ENCODE results near the gene LMNTD1. TPM values are rescaled to one million over a fixed set of nuclear protein-coding genes. Genes with fewer than 3 reads are reported as not detected.
A peak's percentile ranks its signal among the peaks of the same experiment; 100 is the strongest.

LMNTD1 gene
- total and polyA plus RNA-seq, 9 of the 15 experiments (the other 6 are each of a cell fraction or from before 2014, with no cell fraction given) = not detected

DNA sequence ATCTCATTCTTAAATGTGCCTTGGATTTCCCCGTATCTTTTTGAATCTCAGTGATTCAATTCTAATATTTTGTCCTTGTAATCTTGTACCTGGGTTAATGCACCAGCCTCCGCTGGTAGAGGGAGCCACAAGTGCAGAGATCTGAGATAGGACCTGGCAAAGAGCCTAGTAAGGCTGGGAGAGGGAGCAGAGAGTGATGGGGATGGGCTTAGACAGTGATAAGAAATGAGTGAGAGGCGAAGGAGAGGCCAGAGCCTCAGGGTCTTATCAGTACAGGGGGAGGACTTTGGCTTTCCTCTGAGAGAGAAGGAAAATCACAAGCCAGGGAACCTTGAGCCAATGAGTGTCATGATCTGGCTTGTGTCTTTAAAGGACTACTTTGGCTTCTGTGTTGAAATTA is 30.5 kb upstream of the LMNTD1 start:
- POLR2A ChIA-PET = no interaction called here
- no peaks in the 10 kb centered on the region for H3K36me3 ChIP-seq (ENCODE audit: control insufficient read depth, insufficient read depth, low read length)
- BruUV-seq (replicated peaks) = no TSS peak
- DNase-seq (ENCODE audit: extremely low read depth in 1 of 4, low spot score in 3 of 4) (peak in 2 of 4 experiments; percentile 13 to 47), ATAC-seq (peak; percentile 77), FAIRE-seq (no peak)
- no peaks in the 10 kb centered on the region for H4K20me1 ChIP-seq (replicated peaks; ENCODE audit: control insufficient read depth, insufficient read depth, low read length)
- no peaks in the 10 kb centered on the region for H3K9me1 ChIP-seq (ENCODE audit: control insufficient read depth, insufficient read depth, low read length)
- intact Hi-C loops (cut with micrococcal nuclease) (no loop called here), in situ Hi-C loops (cut with MboI) (no loop called here)
- H3K27me3 ChIP-seq (ENCODE audit: control insufficient read depth in 2 of 2, insufficient read depth in 2 of 2, low read length in 2 of 2) = no peaks in the 10 kb centered on the region
- no peaks in the 10 kb centered on the region for H3K9me3 ChIP-seq (replicated peaks; ENCODE audit: control insufficient read depth, insufficient read depth, low read depth, low read length)
- no peak overlapping the region for H3K4me3 ChIP-seq
- H3K4me1 ChIP-seq (replicated peaks in 1 of 2; ENCODE audit: control insufficient read depth in 2 of 2, insufficient read depth in 2 of 2, low read length in 2 of 2) = no peaks in the 10 kb centered on the region
- WGBS (ENCODE audit: insufficient coverage, low coverage, missing lambda C conversion rate) = 0% methylated on average over 3 of the region's 3 CpGs
- H3K9ac ChIP-seq (ENCODE audit: insufficient read depth in 1 of 2, low read depth in 2 of 2, low read length in 2 of 2) = no peak overlapping the region
- no peaks in the 10 kb centered on the region for H3K79me2 ChIP-seq (ENCODE audit: control insufficient read depth, insufficient read depth, low read length)
- CTCF ChIA-PET (ENCODE audit: low intra/inter-chr PET ratio) = interaction anchor here (0.9 kb wide), 1 partner anchor 434 kb away, joined by 4 read pairs; no protein-coding TSS in a partner anchor
- no peak overlapping the region for H3K4me2 ChIP-seq (ENCODE audit: insufficient read depth, low read length)
- H2AFZ ChIP-seq (ENCODE audit: low read depth, low read length) = no peak overlapping the region
- H3K27ac ChIP-seq (ENCODE audit: extremely low read depth, low read depth, low read length) = no peak overlapping the region
- TF ChIP-seq ELF1 (tag; IDR thresholded peaks at IDR 0.05) (no peak), HMG20B (CRISPR knock-in tag; IDR thresholded peaks at IDR 0.05) (no peak), STAT5A (IDR thresholded peaks at IDR 0.05; ENCODE audit: borderline replicate concordance, low read length) (no peak), ATF1 (CRISPR knock-in tag; IDR thresholded peaks at IDR 0.05) (no peak), ATF1 (tag; IDR thresholded peaks at IDR 0.05) (no peak), NFE2 (IDR thresholded peaks at IDR 0.05; ENCODE audit: low read depth) (no peak), ELF4 (CRISPR knock-in tag; IDR thresholded peaks at IDR 0.05) (peak; percentile 16; the same call in 1 of the 2 replicates), DACH1 (IDR thresholded peaks at IDR 0.05; ENCODE audit: partially characterized antibody) (no peak), DPF2 (IDR thresholded peaks at IDR 0.05) (no peak), ZNF134 (CRISPR knock-in tag; conservative IDR thresholded peaks at IDR 0.05) (no peak)
- TF ChIP-seq, protein P1, sequence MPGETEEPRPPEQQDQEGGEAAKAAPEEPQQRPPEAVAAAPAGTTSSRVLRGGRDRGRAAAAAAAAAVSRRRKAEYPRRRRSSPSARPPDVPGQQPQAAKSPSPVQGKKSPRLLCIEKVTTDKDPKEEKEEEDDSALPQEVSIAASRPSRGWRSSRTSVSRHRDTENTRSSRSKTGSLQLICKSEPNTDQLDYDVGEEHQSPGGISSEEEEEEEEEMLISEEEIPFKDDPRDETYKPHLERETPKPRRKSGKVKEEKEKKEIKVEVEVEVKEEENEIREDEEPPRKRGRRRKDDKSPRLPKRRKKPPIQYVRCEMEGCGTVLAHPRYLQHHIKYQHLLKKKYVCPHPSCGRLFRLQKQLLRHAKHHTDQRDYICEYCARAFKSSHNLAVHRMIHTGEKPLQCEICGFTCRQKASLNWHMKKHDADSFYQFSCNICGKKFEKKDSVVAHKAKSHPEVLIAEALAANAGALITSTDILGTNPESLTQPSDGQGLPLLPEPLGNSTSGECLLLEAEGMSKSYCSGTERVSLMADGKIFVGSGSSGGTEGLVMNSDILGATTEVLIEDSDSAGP (CRISPR knock-in tag; IDR thresholded peaks at IDR 0.05) = no peak
- TF ChIP-seq, protein P2, sequence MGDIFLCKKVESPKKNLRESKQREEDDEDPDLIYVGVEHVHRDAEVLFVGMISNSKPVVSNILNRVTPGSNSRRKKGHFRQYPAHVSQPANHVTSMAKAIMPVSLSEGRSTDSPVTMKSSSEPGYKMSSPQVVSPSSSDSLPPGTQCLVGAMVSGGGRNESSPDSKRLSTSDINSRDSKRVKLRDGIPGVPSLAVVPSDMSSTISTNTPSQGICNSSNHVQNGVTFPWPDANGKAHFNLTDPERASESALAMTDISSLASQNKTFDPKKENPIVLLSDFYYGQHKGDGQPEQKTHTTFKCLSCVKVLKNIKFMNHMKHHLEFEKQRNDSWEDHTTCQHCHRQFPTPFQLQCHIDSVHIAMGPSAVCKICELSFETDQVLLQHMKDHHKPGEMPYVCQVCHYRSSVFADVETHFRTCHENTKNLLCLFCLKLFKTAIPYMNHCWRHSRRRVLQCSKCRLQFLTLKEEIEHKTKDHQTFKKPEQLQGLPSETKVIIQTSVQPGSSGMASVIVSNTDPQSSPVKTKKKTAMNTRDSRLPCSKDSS (IDR thresholded peaks at IDR 0.05; ENCODE audit: low read depth, partially characterized antibody) = no peak
- TF ChIP-seq, protein P3, sequence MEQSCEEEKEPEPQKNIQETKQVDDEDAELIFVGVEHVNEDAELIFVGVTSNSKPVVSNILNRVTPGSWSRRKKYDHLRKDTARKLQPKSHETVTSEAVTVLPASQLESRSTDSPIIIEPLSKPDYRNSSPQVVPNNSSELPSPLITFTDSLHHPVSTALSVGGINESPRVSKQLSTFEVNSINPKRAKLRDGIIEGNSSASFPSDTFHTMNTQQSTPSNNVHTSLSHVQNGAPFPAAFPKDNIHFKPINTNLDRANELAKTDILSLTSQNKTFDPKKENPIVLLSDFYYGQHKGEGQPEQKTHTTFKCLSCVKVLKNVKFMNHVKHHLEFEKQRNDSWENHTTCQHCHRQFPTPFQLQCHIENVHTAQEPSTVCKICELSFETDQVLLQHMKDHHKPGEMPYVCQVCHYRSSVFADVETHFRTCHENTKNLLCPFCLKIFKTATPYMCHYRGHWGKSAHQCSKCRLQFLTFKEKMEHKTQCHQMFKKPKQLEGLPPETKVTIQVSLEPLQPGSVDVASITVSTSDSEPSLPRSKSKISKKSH (CRISPR knock-in tag; IDR thresholded peaks at IDR 0.05) = no peak

All from K562 (cell line).